ENCODE measurements around the gene PROSER2. TPM values are rescaled to one million over a fixed set of nuclear protein-coding genes. Genes with fewer than 3 reads are reported as not detected.
A peak's percentile ranks its signal among the peaks of the same experiment; 100 is the strongest.

Gene PROSER2
- polyA plus RNA-seq, 3 donors: 1.2 to 2.2 (median 2.0) TPM

DNA sequence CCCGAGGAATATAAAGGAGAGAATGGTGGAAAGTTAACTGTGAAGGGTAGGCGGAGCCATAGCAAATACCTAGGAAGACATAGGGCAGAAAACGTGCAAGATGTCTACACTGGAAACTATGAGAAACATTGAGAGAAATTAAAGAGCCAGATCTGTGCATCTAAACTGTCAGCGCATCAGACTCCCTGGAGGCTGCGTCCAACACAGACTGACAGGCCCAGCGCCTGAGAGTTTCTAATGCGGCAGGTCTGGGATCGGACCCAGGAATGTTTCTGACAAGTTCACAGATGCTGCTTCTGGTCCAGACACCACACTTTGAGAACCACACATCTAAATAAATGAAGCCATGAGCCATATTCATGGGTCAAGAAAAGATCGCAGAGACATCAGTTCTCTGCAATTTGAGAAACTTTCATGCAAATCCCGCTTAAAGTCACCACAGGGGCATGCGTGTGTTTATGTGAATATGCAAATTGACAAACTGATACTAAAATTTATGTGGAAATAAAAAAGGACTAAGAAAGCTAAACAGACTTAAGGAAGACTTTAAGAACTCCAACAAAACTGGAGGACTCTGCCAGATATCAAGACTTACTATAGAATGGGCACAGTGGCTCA, 38.8 kb downstream of the PROSER2 start:
- intact Hi-C loops (cut with micrococcal nuclease): no loop called here
- H3K9me3 Mint-ChIP-seq: no peaks in the 10 kb centered on the region
- peaks cover 0 to 5% (median 0%) of the 10 kb centered on the region in 3 donors for H3K27me3 Mint-ChIP-seq (ENCODE audit: low read depth in 3 of 3)
- Histone ChIP-seq H3K4me1 (ENCODE audit: control insufficient read depth in 1 of 2, insufficient read depth in 2 of 2, low read length in 2 of 2) (peaks cover 5 to 9% of the 10 kb centered on the region in 2 donors), H3K27me3 (ENCODE audit: control insufficient read depth in 2 of 2, insufficient read depth in 2 of 2, low read length in 2 of 2) (no peaks in the 10 kb centered on the region), H2AFZ (ENCODE audit: insufficient read depth, low read depth, low read length, poor library complexity, severe bottlenecking) (no peak overlapping the region), H3K4me2 (replicated peaks; ENCODE audit: extremely low read depth, low read length, poor library complexity, severe bottlenecking) (no peak overlapping the region), H3K79me2 (ENCODE audit: insufficient read depth, low read length) (peaks cover 3% of the 10 kb centered on the region), H3K27ac (ENCODE audit: low read depth in 1 of 2, low read length in 2 of 2) (no peak overlapping the region), H3K9me3 (replicated peaks in 1 of 2; ENCODE audit: control insufficient read depth in 1 of 2, insufficient read depth in 1 of 2, low read length in 2 of 2) (no peaks in the 10 kb centered on the region), H3K9ac (ENCODE audit: insufficient read depth, low read length, poor library complexity, severe bottlenecking) (no peak overlapping the region), H3K4me3 (replicated peaks in 1 of 3; ENCODE audit: low read depth in 2 of 3, low read length in 3 of 3) (no peak overlapping the region), H3K36me3 (replicated peaks in 1 of 2; ENCODE audit: control insufficient read depth in 1 of 2, insufficient read depth in 2 of 2, low read length in 2 of 2) (peaks cover under 1 to 31% of the 10 kb centered on the region in 2 donors), H4K20me1 (ENCODE audit: insufficient read depth, low read length) (no peaks in the 10 kb centered on the region)
- peaks cover 21 to 40% of the 10 kb centered on the region in 2 donors for H3K36me3 Mint-ChIP-seq
- H3K4me1 Mint-ChIP-seq: peaks cover 13% of the 10 kb centered on the region
- no peak for DNase-seq
- H3K27ac Mint-ChIP-seq: no peak overlapping the region
- H3K4me3 Mint-ChIP-seq: no peak overlapping the region
- 96% methylated on average over 8 of the region's 11 CpGs for WGBS (ENCODE audit: insufficient coverage)
- TF ChIP-seq, protein P1, sequence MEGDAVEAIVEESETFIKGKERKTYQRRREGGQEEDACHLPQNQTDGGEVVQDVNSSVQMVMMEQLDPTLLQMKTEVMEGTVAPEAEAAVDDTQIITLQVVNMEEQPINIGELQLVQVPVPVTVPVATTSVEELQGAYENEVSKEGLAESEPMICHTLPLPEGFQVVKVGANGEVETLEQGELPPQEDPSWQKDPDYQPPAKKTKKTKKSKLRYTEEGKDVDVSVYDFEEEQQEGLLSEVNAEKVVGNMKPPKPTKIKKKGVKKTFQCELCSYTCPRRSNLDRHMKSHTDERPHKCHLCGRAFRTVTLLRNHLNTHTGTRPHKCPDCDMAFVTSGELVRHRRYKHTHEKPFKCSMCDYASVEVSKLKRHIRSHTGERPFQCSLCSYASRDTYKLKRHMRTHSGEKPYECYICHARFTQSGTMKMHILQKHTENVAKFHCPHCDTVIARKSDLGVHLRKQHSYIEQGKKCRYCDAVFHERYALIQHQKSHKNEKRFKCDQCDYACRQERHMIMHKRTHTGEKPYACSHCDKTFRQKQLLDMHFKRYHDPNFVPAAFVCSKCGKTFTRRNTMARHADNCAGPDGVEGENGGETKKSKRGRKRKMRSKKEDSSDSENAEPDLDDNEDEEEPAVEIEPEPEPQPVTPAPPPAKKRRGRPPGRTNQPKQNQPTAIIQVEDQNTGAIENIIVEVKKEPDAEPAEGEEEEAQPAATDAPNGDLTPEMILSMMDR (IDR thresholded peaks at IDR 0.05): no peak

DNA sequence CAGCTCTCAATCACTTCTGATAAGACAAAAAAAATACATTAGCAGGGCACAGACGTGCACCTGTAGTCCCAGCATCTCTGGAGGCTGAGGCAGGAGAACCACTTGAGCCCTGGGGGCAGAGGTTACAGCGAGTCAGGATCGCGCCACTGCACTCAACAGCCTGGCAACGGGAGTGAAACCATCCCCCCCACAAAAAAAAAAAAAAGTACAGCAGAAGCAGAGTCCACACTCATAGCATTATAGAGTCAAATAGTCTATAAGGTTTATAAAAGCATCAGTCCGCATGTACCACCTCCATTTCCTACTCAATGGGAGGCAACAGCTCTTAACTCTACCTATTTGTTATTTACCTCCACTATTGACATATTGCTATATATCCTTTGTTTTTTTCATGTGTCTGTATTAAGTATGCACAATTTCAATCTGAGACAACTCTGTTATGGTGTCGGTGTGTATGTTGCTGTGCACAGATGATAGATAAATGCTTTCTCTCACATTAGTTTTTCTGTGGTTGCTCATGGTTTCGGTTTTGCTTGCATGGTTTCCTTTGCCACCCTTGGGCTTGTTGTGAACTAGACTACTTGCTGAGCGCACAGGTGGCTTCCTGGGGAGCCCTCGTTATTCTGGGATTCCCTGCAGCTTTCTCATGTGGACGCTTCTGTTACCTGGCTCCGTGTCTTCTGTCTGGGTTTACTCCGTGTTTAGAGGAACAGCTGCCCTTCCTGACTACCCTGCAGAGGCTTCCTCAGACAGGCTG, 40.4 kb downstream of the PROSER2 start:
- Mint-ChIP-seq H3K27me3 (ENCODE audit: low read depth in 3 of 3) (peaks cover 0 to 5% (median 0%) of the 10 kb centered on the region in 3 donors), H3K27ac (peak overlapping the region in 4 of 7 donors; percentile 14 to 37 (median 18)), H3K4me3 (peak overlapping the region; percentile 66 to 79), H3K36me3 (peaks cover 27 to 41% of the 10 kb centered on the region in 2 donors), H3K9me3 (no peaks in the 10 kb centered on the region), H3K4me1 (peaks cover 13% of the 10 kb centered on the region)
- H3K4me1 ChIP-seq (ENCODE audit: control insufficient read depth in 1 of 2, insufficient read depth in 2 of 2, low read length in 2 of 2): peaks cover 5 to 9% of the 10 kb centered on the region in 2 donors
- intact Hi-C loops (cut with micrococcal nuclease): no loop called here
- H3K4me2 ChIP-seq (replicated peaks; ENCODE audit: extremely low read depth, low read length, poor library complexity, severe bottlenecking): peak overlapping the region; percentile 51
- WGBS (ENCODE audit: insufficient coverage): 34% methylated on average over 10 of the region's 13 CpGs
- peak overlapping the region; percentile 54 for H3K9ac ChIP-seq (ENCODE audit: insufficient read depth, low read length, poor library complexity, severe bottlenecking)
- H3K4me3 ChIP-seq (replicated peaks in 1 of 3; ENCODE audit: low read depth in 2 of 3, low read length in 3 of 3): peak overlapping the region in 2 of 3 experiments; percentile 24 to 55
- no peaks in the 10 kb centered on the region for H3K9me3 ChIP-seq (replicated peaks in 1 of 2; ENCODE audit: control insufficient read depth in 1 of 2, insufficient read depth in 1 of 2, low read length in 2 of 2)
- TF ChIP-seq, protein P1 (IDR thresholded peaks at IDR 0.05): no peak
- no peaks in the 10 kb centered on the region for H4K20me1 ChIP-seq (ENCODE audit: insufficient read depth, low read length)
- H3K27me3 ChIP-seq (ENCODE audit: control insufficient read depth in 2 of 2, insufficient read depth in 2 of 2, low read length in 2 of 2): no peaks in the 10 kb centered on the region
- no peak for DNase-seq
- peak overlapping the region; percentile 56 for H2AFZ ChIP-seq (ENCODE audit: insufficient read depth, low read depth, low read length, poor library complexity, severe bottlenecking)
- H3K27ac ChIP-seq (ENCODE audit: low read depth in 1 of 2, low read length in 2 of 2): peak overlapping the region in 1 of 2 donors; percentile 49
- peaks cover 0 to 30% of the 10 kb centered on the region in 2 donors for H3K36me3 ChIP-seq (replicated peaks in 1 of 2; ENCODE audit: control insufficient read depth in 1 of 2, insufficient read depth in 2 of 2, low read length in 2 of 2)
- H3K79me2 ChIP-seq (ENCODE audit: insufficient read depth, low read length): peaks cover 3% of the 10 kb centered on the region

Measured in CD14-positive monocyte (primary cell).